Nasal cavity respiratory epithelium epithelial cell of viscerocranial mucosa (primary cell): ENCODE results near the gene IGLL5. TPM values are rescaled to one million over a fixed set of nuclear protein-coding genes. Genes with fewer than 3 reads are reported as not detected.

Experiments
- total RNA-seq: library from RNA; depleted of rRNA; stranded (reverse); fragments of >200 nt; gene quantifications from 2 replicates; pipeline ENCODE4 v1.2.3, GENCODE V29; 2014

IGLL5 gene
- not detected in 2 replicates for total RNA-seq

GRCh38 chr22:22887621-22888503 lies at the start of gene IGLL5:
Gene IGLL5, plus strand, starts transcription at chr22:22887816. Its CDS starts 238 bp downstream, at chr22:22888054.

Other genes with a start within 250 kb of the IGLL5 start
- gene GGTLC2, start 243.2 kb upstream of the IGLL5 start, total RNA-seq = not detected in 2 replicates
- 0.14 TPM in 1 of 2 replicates, not detected in the other for gene GNAZ, start 182.7 kb downstream of the IGLL5 start, total RNA-seq